Measurements from ENCODE around the gene CASD1. TPM values are rescaled to one million over a fixed set of nuclear protein-coding genes. Genes with fewer than 3 reads are reported as not detected.
A peak's percentile ranks its signal among the peaks of the same experiment; 100 is the strongest.

CASD1 gene
- total RNA-seq, 1 donor from 2014 or later, result 49.1 TPM

DNA sequence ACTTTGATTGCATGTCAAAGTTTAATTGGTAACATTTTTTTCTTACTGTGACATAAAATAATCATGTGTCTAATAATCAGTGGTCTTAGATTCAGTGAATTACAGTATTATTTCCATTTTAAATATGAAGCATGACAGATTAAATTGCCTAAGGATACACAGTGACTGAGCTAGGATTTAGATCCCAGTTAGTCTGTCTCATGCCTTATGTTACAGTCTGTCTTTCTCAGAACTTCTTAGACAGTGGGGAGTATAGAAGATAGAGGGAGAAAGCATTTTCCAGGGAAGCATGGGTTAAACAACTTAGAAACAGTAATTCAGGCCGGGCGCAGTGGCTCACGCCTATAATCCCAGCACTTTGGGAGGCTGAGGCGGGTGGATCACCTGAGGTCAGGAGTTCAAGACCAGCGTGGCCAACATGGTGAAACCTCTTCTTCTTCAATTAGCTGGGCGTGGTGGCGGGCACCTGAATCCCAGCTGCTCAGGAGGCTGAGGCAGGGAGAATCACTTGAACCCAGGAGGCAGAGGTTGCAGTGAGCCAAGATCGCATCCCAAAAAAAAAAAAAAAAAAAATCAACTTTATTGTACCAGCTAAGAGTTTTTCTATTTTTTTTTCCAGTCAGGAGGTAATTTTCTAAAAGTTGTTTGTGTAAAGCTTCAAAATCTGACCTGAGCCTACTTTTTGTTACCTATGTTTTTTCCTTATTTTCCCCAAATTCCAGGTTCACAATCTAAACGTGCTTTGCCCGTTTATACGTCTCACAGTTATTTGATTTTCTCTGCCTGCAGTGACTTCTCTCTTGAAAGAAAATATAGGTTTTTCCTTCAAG is 3.3 kb downstream of the CASD1 start:
- peak; percentile 57 for DNase-seq (ENCODE audit: low spot score)

GRCh38 chr7:94513565-94513860 is 3.9 kb downstream of the CASD1 start:
- no peak for DNase-seq (ENCODE audit: low spot score)

DNA sequence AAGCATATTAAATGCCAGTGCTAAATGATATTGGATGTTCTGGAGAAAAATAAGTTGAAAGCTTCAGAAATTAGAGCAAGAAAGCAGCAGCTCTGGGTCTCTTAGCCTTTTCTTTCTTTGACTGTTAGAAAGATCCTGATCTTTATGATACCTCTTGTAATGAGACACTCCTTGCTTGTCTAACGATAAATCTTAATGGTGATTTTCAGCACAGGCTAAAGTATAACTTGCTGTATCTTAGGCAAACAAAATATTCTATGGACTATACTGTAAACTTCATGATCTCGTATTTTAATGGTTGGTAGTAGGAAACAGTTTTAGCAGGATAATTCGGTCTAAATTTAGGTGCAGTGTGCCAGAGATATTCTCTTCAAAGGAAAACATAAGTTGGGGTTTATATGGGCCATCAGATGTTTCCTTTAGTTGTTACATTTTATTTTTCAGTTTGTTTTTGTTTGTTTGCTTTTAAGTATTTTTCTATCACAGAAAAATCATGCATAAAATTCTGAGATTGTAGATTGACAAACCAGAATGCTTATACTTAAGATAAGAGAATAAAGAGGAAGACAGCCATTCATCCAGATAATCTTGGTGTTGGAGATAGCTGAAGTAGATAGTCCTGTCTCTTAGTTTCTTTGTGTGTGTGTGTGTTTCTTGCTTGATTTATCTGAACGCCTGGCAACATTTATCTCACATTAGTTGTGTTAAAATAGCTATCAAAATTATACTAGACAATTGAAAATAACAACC is 4.7 kb downstream of the CASD1 start:
- DNase-seq (ENCODE audit: low spot score), result peak; percentile 36

GRCh38 chr7:94514917-94515316 is 5.3 kb downstream of the CASD1 start:
- DNase-seq (ENCODE audit: low spot score), result no peak

GRCh38 chr7:94525923-94526322 is 16.3 kb downstream of the CASD1 start:
- no peak for DNase-seq (ENCODE audit: low spot score)

DNA sequence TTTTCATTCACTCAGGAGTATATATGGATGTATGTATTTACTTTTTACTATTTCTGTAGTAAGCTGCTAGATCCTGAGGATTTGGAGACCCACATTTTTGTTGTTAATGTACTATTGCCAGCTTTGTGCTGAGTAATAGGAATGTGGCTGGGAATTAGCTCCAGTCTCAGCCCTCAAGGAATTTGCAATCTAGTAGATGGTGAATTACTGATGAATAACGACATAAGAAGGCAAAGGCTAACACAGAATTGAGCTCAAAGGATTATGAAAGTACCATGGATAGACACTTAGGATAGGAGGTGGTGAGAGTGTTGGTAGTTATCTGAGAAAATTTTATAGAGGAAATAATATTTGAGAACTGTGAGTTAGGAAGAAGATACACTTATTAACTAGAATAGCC is 19.9 kb downstream of the CASD1 start:
- DNase-seq (ENCODE audit: low spot score), result peak; percentile 26

- DNase-seq (ENCODE audit: low spot score), result no peak
Observed at GRCh38 chr7:94530109-94530508, 20.5 kb downstream of the CASD1 start.

GRCh38 chr7:94532676-94533075 is 23.1 kb downstream of the CASD1 start:
- no peak for DNase-seq (ENCODE audit: low spot score)

DNA sequence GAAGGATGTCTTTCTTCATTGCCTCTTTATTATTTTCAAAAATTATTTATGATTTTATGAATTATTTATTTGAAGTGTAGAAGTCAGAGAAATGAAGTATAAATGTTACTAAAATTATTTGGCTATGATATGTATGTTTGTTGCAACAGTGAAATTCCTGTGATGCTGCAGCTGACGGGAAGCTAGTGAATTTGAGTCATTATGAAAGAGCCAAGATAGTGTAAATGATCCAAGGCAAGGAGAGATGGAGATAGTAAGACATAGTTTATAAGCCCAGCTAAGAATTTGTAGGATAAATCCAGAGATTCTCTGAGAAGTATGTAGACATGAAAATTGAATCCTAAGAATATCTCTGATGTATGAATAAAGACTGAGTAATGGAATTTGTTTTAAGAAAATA is 30.8 kb downstream of the CASD1 start:
- DNase-seq (ENCODE audit: low spot score), result peak; percentile 68

- DNase-seq (ENCODE audit: low spot score), result peak; percentile 54
Observed at GRCh38 chr7:94547126-94547525, 37.5 kb downstream of the CASD1 start.

GRCh38 chr7:94556028-94556427 is 46.4 kb downstream of the CASD1 start:
- DNase-seq (ENCODE audit: low spot score), result no peak

DNA sequence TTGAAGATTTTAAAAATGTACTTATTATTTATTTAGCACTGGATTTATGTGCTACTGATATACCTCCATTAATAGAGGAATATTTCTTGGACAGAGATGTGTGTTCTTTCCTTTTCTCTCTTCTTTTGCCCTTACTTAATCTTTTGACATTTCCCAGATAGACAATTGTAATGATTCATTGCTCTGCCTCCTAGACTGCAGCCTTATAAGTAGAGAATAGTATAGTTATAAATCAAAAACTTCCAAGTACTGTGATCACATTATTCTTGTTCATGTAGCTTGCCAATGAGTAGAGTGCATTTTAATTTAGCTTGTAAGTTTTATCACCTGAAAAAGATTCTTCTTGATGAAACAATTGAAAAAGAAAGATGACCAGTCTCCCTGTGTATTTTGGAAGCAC is 47.6 kb downstream of the CASD1 start:
- DNase-seq (ENCODE audit: low spot score), result peak; percentile 14

- DNase-seq (ENCODE audit: low spot score), result no peak
Observed at GRCh38 chr7:94559972-94560371, 50.4 kb downstream of the CASD1 start.

DNA sequence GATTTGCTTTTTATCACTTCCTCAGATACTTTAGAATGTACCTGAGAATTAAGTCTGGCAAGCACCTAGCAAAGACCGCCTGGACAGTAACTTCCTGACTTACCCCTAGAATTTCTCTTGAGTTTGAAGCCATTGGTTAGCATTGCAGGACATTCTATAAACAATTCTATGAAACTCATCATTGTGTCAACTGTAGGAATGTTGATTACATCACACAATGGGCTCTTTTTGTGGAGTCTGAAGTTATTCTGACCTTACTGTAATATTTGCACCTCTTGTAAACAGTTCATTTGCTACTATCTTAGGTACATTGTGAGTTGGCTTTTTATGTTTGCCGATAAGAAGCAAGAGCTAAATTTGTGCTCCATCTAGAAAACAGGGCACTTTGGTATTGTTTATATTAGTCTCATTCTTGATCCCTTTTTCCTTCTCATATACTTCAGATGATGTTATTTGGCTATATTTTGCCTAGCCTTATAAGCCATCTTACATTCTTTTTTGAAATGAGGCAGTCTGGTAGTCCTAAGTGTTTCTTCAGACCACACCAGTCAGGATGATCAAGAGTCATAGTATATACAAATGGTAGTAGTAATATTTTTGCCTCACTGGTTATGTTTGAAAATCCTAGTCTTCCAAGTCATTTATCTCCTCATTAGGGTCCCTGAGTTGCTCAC is 52.4 kb downstream of the CASD1 start:
- DNase-seq (ENCODE audit: low spot score), result no peak

DNA sequence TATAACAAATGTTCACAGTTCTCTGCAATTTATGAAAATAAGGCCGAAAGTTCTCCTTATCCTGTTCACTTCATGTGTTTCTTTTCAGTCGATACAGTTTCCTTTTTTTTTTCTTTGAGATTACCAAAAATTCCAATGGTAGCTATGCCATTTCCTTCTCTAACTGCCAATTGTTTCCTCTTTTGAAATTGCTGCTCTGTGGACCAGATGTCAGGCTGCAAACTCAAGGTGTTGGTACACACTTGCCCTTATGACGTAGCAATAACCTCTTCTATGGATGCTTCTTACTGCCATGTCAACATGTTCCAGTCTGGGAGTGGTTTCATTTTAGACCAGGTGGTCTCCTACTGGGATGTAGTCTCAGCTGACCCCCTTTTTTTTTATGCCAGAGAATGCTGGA is 52.9 kb downstream of the CASD1 start:
- no peak for DNase-seq (ENCODE audit: low spot score)

- DNase-seq (ENCODE audit: low spot score), result no peak
Observed at GRCh38 chr7:94565247-94565894, 55.8 kb downstream of the CASD1 start.

- DNase-seq (ENCODE audit: low spot score), result no peak
Observed at GRCh38 chr7:94567396-94567795, 57.8 kb downstream of the CASD1 start.

GRCh38 chr7:94571816-94572215 is 62.2 kb downstream of the CASD1 start:
- no peak for DNase-seq (ENCODE audit: low spot score)

- no peak for DNase-seq (ENCODE audit: low spot score)
Observed at GRCh38 chr7:94575646-94576045, 66.0 kb downstream of the CASD1 start.

- DNase-seq (ENCODE audit: low spot score), result no peak
Observed at GRCh38 chr7:94576316-94576715, 66.7 kb downstream of the CASD1 start.

GRCh38 chr7:94577357-94577756 is 67.7 kb downstream of the CASD1 start:
- no peak for DNase-seq (ENCODE audit: low spot score)

- no peak for DNase-seq (ENCODE audit: low spot score)
Observed at GRCh38 chr7:94578614-94579013, 69.0 kb downstream of the CASD1 start.
